CD14-positive monocyte (primary cell): ENCODE measurements around the gene MS4A12. TPM values are rescaled to one million over a fixed set of nuclear protein-coding genes. Genes with fewer than 3 reads are reported as not detected.

Source experiments
- DNase-seq, 3 donors: peaks; one replicate each; pipeline ENCODE4 v3.0.0-alpha.2; 2011 to 2022
- H2AFZ ChIP-seq: 2 replicates; pipeline ENCODE4 v1.6.0; 2012; ENCODE audit warnings: mild to moderate bottlenecking, low read depth, low read length, inconsistent platforms; ENCODE audit not compliant: insufficient read depth, poor library complexity, severe bottlenecking
- H3K27ac ChIP-seq, 2 donors: 1 replicate in 1 of 2; 2 replicates in 1 of 2; pipeline ENCODE4 v1.5.1; 2012 to 2013; ENCODE audit warnings: low read length in 2 of 2, control low read depth in 1 of 2, inconsistent platforms in 1 of 2, low read depth in 1 of 2, mild to moderate bottlenecking in 1 of 2
- H3K27me3 ChIP-seq, 2 donors: one replicate each; pipeline versions ENCODE4 v1.6.0 to v1.6.1; 2011 to 2013; ENCODE audit warnings: low read length in 2 of 2; ENCODE audit not compliant: control insufficient read depth in 2 of 2, insufficient read depth in 2 of 2
- H3K36me3 ChIP-seq, 2 donors: replicated peaks in 1 of 2; 1 replicate in 1 of 2; 2 replicates in 1 of 2; pipeline versions ENCODE4 v1.5.1 to v1.6.1; 2012 to 2013; ENCODE audit warnings: low read length in 2 of 2, control low read depth in 1 of 2, inconsistent platforms in 1 of 2, mild to moderate bottlenecking in 1 of 2; ENCODE audit not compliant: insufficient read depth in 2 of 2, control insufficient read depth in 1 of 2
- H3K4me1 ChIP-seq, 2 donors: 1 replicate in 1 of 2; 2 replicates in 1 of 2; pipeline versions ENCODE4 v1.5.1 to v1.6.1; 2012 to 2013; ENCODE audit warnings: low read length in 2 of 2, control low read depth in 1 of 2, inconsistent platforms in 1 of 2, mild to moderate bottlenecking in 1 of 2, moderate library complexity in 1 of 2; ENCODE audit not compliant: insufficient read depth in 2 of 2, control insufficient read depth in 1 of 2
- H3K4me2 ChIP-seq: replicated peaks from 2 replicates; pipeline ENCODE3; 2012; ENCODE audit warnings: low read length, moderate library complexity, mild to moderate bottlenecking; ENCODE audit not compliant: poor library complexity, severe bottlenecking; ENCODE audit errors: extremely low read depth
- H3K4me3 ChIP-seq, 3 experiments: fragments of 200-600 bp in 1 of 3; sonication (generic) in 1 of 3; replicated peaks in 1 of 3; 1 replicate in 2 of 3; 2 replicates in 1 of 3; pipeline ENCODE4 v1.5.1; 2011 to 2013; ENCODE audit warnings: low read length in 3 of 3, mild to moderate bottlenecking in 3 of 3, control low read depth in 2 of 3, low read depth in 2 of 3, inconsistent platforms in 1 of 3, moderate library complexity in 1 of 3
- H3K79me2 ChIP-seq: 2 replicates; pipeline ENCODE4 v1.6.0; 2012; ENCODE audit warnings: mild to moderate bottlenecking, control low read depth, inconsistent platforms, low read length, moderate library complexity; ENCODE audit not compliant: insufficient read depth
- H3K9ac ChIP-seq: 2 replicates; pipeline ENCODE4 v1.6.0; 2017; ENCODE audit warnings: low read length, mild to moderate bottlenecking; ENCODE audit not compliant: insufficient read depth, poor library complexity, severe bottlenecking
- H3K9me3 ChIP-seq, 2 donors: replicated peaks in 1 of 2; 1 replicate in 1 of 2; 2 replicates in 1 of 2; pipeline versions ENCODE4 v1.5.1 to v1.6.1; 2012 to 2013; ENCODE audit warnings: low read length in 2 of 2, control low read depth in 1 of 2; ENCODE audit not compliant: control insufficient read depth in 1 of 2, insufficient read depth in 1 of 2
- H4K20me1 ChIP-seq: 2 replicates; pipeline ENCODE4 v1.6.0; 2012; ENCODE audit warnings: mild to moderate bottlenecking, low read length, control low read depth, moderate library complexity; ENCODE audit not compliant: insufficient read depth
- H3K27ac Mint-ChIP-seq, 7 donors: one replicate each; pipeline ENCODE4 v1.8.0; 2020; ENCODE audit warnings: mild to moderate bottlenecking in 7 of 7, mixed read lengths in 7 of 7, moderate library complexity in 6 of 7, inconsistent platforms in 2 of 7
- H3K27me3 Mint-ChIP-seq, 3 donors: one replicate each; pipeline ENCODE4 v1.8.0; 2021 to 2022; ENCODE audit warnings: low read depth in 3 of 3, mild to moderate bottlenecking in 3 of 3, mixed read lengths in 3 of 3, moderate library complexity in 3 of 3, inconsistent platforms in 1 of 3
- H3K36me3 Mint-ChIP-seq, 2 donors: one replicate each; pipeline ENCODE4 v1.8.0; 2020; ENCODE audit warnings: mixed read lengths in 2 of 2, inconsistent platforms in 1 of 2, mild to moderate bottlenecking in 1 of 2
- H3K4me1 Mint-ChIP-seq: one replicate; pipeline ENCODE4 v1.8.0; 2020; ENCODE audit warnings: mild to moderate bottlenecking, mixed read lengths
- H3K4me3 Mint-ChIP-seq, 2 donors: one replicate each; pipeline ENCODE4 v1.8.0; 2020; ENCODE audit warnings: mild to moderate bottlenecking in 2 of 2, mixed read lengths in 2 of 2, moderate library complexity in 1 of 2
- H3K9me3 Mint-ChIP-seq, 7 donors: one replicate each; pipeline ENCODE4 v1.8.0; 2020 to 2022; ENCODE audit warnings: mixed read lengths in 7 of 7, mild to moderate bottlenecking in 6 of 7, moderate library complexity in 6 of 7, inconsistent platforms in 2 of 7
- WGBS: methylation state at CpG from one replicate; pipeline ENCODE4 v1.1.5; 2013; ENCODE audit warnings: missing lambda C conversion rate; ENCODE audit not compliant: insufficient coverage; 5-methylcytosine and 5-hydroxymethylcytosine counted together
- intact Hi-C, 2 donors: fragments of 100-400 bp; cut with micrococcal nuclease; formaldehyde crosslinking; loops; one replicate each; pipeline versions ENCODE4 v1.15.0 to v1.15.1; 2023
- polyA minus RNA-seq: library from RNA; depleted of rRNA, polyadenylated mRNA; stranded (reverse); fragments of >200 nt; gene quantifications from 2 replicates; pipeline ENCODE4 v1.2.3, GENCODE V29; 2012
- polyA plus RNA-seq, 3 donors: library from polyadenylated mRNA; depleted of rRNA in 1 of 3; unstranded in 2 of 3; stranded (reverse) in 1 of 3; fragments of 300-500 nt in 2 of 3; fragments of >200 nt in 1 of 3; fragmentation: Illumina TruSeq in 2 of 3; gene quantifications; 1 replicate in 2 of 3; 2 replicates in 1 of 3; pipeline ENCODE4 v1.2.3, GENCODE V29; 2012 to 2021
- total RNA-seq, 12 experiments: library from RNA in 1 of 12; stranded (reverse) in 1 of 12; fragments of 120-200 nt in 1 of 12; gene quantifications; one replicate each; pipeline ENCODE4 v1.2.4 and lab custom pipeline; 2013 to 2026; ENCODE audit warnings: mixed read lengths in 6 of 12, inconsistent platforms in 1 of 12
- TF ChIP-seq, protein P1 (sequence below): fragments of 200-600 bp; IDR thresholded peaks from one replicate; pipeline ENCODE4 v1.8.0; 2022; ENCODE audit warnings: antibody characterized with exemption, mild to moderate bottlenecking

MS4A12 gene, protein sequence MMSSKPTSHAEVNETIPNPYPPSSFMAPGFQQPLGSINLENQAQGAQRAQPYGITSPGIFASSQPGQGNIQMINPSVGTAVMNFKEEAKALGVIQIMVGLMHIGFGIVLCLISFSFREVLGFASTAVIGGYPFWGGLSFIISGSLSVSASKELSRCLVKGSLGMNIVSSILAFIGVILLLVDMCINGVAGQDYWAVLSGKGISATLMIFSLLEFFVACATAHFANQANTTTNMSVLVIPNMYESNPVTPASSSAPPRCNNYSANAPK
- total RNA-seq (2013): not detected
- polyA plus RNA-seq (not detected), polyA minus RNA-seq (not detected in 2 replicates), total RNA-seq (lab: John Stamatoyannopoulos, UW) (0 to 0.60 (median 0) reads per million in 11 experiments)

- Histone ChIP-seq H3K9me3 (peaks cover 0 to 3% of the 10 kb centered on the region in 2 donors), H2AFZ (no peak within 1 kb of the TSS), H3K27ac (no peak within 1 kb of the TSS), H3K79me2 (no peaks in the 10 kb centered on the region), H3K4me2 (no peak within 1 kb of the TSS), H3K27me3 (peaks cover 0 to 2% of the 10 kb centered on the region in 2 donors), H3K4me1 (no peaks in the 10 kb centered on the region), H3K4me3 (no peak within 1 kb of the TSS), H3K36me3 (no peaks in the 10 kb centered on the region), H4K20me1 (no peaks in the 10 kb centered on the region), H3K9ac (no peak within 1 kb of the TSS)
- intact Hi-C loops: no loop called here
- Mint-ChIP-seq H3K9me3 (peaks cover 0 to 4% (median 2%) of the 10 kb centered on the region in 7 donors), H3K27me3 (peaks cover 0 to 5% (median 2%) of the 10 kb centered on the region in 3 donors), H3K27ac (no peak within 1 kb of the TSS), H3K4me3 (no peak within 1 kb of the TSS), H3K36me3 (no peaks in the 10 kb centered on the region), H3K4me1 (no peaks in the 10 kb centered on the region)
- TF ChIP-seq, protein P1, sequence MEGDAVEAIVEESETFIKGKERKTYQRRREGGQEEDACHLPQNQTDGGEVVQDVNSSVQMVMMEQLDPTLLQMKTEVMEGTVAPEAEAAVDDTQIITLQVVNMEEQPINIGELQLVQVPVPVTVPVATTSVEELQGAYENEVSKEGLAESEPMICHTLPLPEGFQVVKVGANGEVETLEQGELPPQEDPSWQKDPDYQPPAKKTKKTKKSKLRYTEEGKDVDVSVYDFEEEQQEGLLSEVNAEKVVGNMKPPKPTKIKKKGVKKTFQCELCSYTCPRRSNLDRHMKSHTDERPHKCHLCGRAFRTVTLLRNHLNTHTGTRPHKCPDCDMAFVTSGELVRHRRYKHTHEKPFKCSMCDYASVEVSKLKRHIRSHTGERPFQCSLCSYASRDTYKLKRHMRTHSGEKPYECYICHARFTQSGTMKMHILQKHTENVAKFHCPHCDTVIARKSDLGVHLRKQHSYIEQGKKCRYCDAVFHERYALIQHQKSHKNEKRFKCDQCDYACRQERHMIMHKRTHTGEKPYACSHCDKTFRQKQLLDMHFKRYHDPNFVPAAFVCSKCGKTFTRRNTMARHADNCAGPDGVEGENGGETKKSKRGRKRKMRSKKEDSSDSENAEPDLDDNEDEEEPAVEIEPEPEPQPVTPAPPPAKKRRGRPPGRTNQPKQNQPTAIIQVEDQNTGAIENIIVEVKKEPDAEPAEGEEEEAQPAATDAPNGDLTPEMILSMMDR: no peak
- 100% methylated on average over 1 of the region's 4 CpGs for WGBS
- no peak for DNase-seq
Observed at GRCh38 chr11:60492488-60493009, at the start of gene MS4A12. Gene MS4A12, plus strand, starts transcription at chr11:60492778. Its CDS starts 4,541 bp downstream, at chr11:60497319.

DNA sequence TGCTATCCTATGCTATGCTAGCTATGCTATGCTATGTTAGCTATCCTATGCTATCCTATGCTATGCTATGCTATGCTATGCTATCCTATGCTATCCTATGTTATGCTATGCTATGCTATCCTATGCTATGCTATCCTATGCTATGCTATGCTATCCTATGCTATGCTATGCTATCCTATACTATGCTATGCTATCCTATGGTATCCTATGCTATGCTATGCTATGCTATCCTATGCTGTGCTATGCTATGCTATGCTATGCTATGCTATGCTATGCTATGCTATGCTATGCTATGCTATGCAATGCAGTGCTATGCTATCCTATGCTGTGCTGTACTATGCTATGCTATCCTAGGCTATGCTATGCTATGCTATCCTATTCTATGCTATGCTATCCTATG is 45.5 kb upstream of the MS4A12 start:
- no peak overlapping the region for H3K4me3 Mint-ChIP-seq

More for the DNA sequence above, 45.5 kb upstream of the MS4A12 start:
- Mint-ChIP-seq H3K27me3 (peaks cover 0 to 1% (median 0%) of the 10 kb centered on the region in 3 donors), H3K27ac (peak overlapping the region in 3 of 7 donors; percentile 36 to 73 (median 42)), H3K36me3 (no peaks in the 10 kb centered on the region), H3K9me3 (peaks cover 0 to 7% (median 2%) of the 10 kb centered on the region in 7 donors), H3K4me1 (peaks cover 31% of the 10 kb centered on the region)
- DNase-seq: no peak
- Histone ChIP-seq H2AFZ (no peak overlapping the region), H3K4me2 (peak overlapping the region; percentile 78), H3K4me1 (peaks cover 14 to 28% of the 10 kb centered on the region in 2 donors), H3K27ac (peak overlapping the region in 1 of 2 donors; percentile 82), H3K27me3 (no peaks in the 10 kb centered on the region), H3K79me2 (no peaks in the 10 kb centered on the region), H4K20me1 (no peaks in the 10 kb centered on the region), H3K9me3 (no peaks in the 10 kb centered on the region), H3K9ac (no peak overlapping the region), H3K36me3 (no peaks in the 10 kb centered on the region), H3K4me3 (peak overlapping the region in 1 of 3 experiments; percentile 77)
- intact Hi-C loops: no loop called here
- TF ChIP-seq, protein P1: no peak
